K562 (cell line): Measurements from ENCODE around the gene JMJD1C. TPM values are rescaled to one million over a fixed set of nuclear protein-coding genes. Genes with fewer than 3 reads are reported as not detected.
A peak's percentile ranks its signal among the peaks of the same experiment; 100 is the strongest.

ENCODE experiments used
- ATAC-seq: fragments of 200-7000 bp; cut with Tn5 transposase; 3 replicates; pipeline ENCODE4 v1.9.1; 2020; ENCODE audit warnings: moderate library complexity
- BruUV-seq: library from RNA; stranded (reverse); fragments of 400-500 nt; replicated peaks from 2 replicates; lab custom pipeline; 2021; lab: Mats Ljungman, UMichigan
- CTCF ChIA-PET: fragments of 300-600 bp; formaldehyde crosslinking; extraction: SDS; loops from one replicate; lab custom pipeline; 2021; ENCODE audit warnings: low intra/inter-chr PET ratio; lab: Yijun Ruan, JAX
- POLR2A ChIA-PET: fragments of 300-600, 350-650 bp; sonication (Branson Sonifier 250); formaldehyde crosslinking; extraction: SDS; loops from one replicate; lab custom pipeline; 2021; ENCODE audit warnings: antibody characterized with exemption, inconsistent platforms; lab: Yijun Ruan, JAX
- DNase-seq, 4 experiments: peaks; one replicate each; pipeline versions ENCODE4 v3.0.0 to v3.0.0-alpha.2; 2011 to 2018; ENCODE audit warnings: low spot score in 3 of 4, mixed read lengths in 3 of 4; ENCODE audit errors: extremely low read depth in 1 of 4
- FAIRE-seq: peaks from 2 replicates; lab custom pipeline; 2011; peaks lifted over from hg19 to GRCh38; lab: Jason Lieb, UNC
- H2AFZ ChIP-seq: 2 replicates; pipeline ENCODE4 v1.6.0; 2011; ENCODE audit warnings: low read depth, low read length, control low read depth, inconsistent platforms
- H3K27ac ChIP-seq: fragments of 200-600 bp; 3 replicates; pipeline ENCODE4 v1.8.0; 2011; ENCODE audit warnings: low read depth, mild to moderate bottlenecking, control low read depth, inconsistent platforms, low read length, moderate library complexity, mixed read lengths; ENCODE audit errors: extremely low read depth
- H3K27me3 ChIP-seq, 2 experiments: fragments of 300-600 bp in 1 of 2; 2 replicates in 1 of 2; 3 replicates in 1 of 2; pipeline versions ENCODE4 v1.6.0 to v1.8.0; 2011; ENCODE audit warnings: inconsistent platforms in 2 of 2, low read length in 2 of 2, mild to moderate bottlenecking in 1 of 2, mixed read lengths in 1 of 2, moderate library complexity in 1 of 2; ENCODE audit not compliant: control insufficient read depth in 2 of 2, insufficient read depth in 2 of 2
- H3K36me3 ChIP-seq: fragments of 300-600 bp; 3 replicates; pipeline ENCODE4 v1.8.0; 2011; ENCODE audit warnings: mild to moderate bottlenecking, low read length, inconsistent platforms; ENCODE audit not compliant: control insufficient read depth, insufficient read depth
- H3K4me1 ChIP-seq, 2 experiments: fragments of 200-600 bp in 1 of 2; replicated peaks in 1 of 2; 2 replicates in 1 of 2; 3 replicates in 1 of 2; pipeline versions ENCODE4 v1.5.1 to v1.8.0; 2011; ENCODE audit warnings: inconsistent platforms in 2 of 2, low read length in 2 of 2, mild to moderate bottlenecking in 1 of 2, mixed read lengths in 1 of 2, moderate library complexity in 1 of 2; ENCODE audit not compliant: control insufficient read depth in 2 of 2, insufficient read depth in 2 of 2
- H3K4me2 ChIP-seq: 2 replicates; pipeline ENCODE4 v1.6.1; 2011; ENCODE audit warnings: low read length, control low read depth, inconsistent platforms, mixed read lengths; ENCODE audit not compliant: insufficient read depth
- H3K4me3 ChIP-seq: fragments of 200-600 bp; sonication (generic), shearing (Covaris generic); 2 replicates; pipeline ENCODE4 v1.5.1; 2016; ENCODE audit warnings: control low read depth, inconsistent platforms
- H3K79me2 ChIP-seq: fragments of 200-600 bp; 3 replicates; pipeline ENCODE4 v1.8.0; 2011; ENCODE audit warnings: low read length, inconsistent platforms; ENCODE audit not compliant: control insufficient read depth, insufficient read depth
- H3K9ac ChIP-seq, 2 experiments: 2 replicates each; pipeline versions ENCODE4 v1.6.0 to v1.6.1; 2011; ENCODE audit warnings: low read depth in 2 of 2, low read length in 2 of 2, control low read depth in 1 of 2, inconsistent platforms in 1 of 2, mild to moderate bottlenecking in 1 of 2, mixed read lengths in 1 of 2; ENCODE audit not compliant: insufficient read depth in 1 of 2
- H3K9me1 ChIP-seq: one replicate; pipeline ENCODE4 v1.6.0; 2011; ENCODE audit warnings: inconsistent platforms, mild to moderate bottlenecking, low read length, moderate library complexity; ENCODE audit not compliant: control insufficient read depth, insufficient read depth
- H3K9me3 ChIP-seq: replicated peaks from 2 replicates; pipeline ENCODE4 v1.5.1; 2011; ENCODE audit warnings: low read depth, low read length, inconsistent platforms; ENCODE audit not compliant: control insufficient read depth, insufficient read depth
- H4K20me1 ChIP-seq: replicated peaks from 2 replicates; pipeline ENCODE4 v1.6.1; 2011; ENCODE audit warnings: low read length, inconsistent platforms, mixed read lengths; ENCODE audit not compliant: control insufficient read depth, insufficient read depth
- ARID2 ChIP-seq: fragments of 450-650 bp; IDR thresholded peaks from 2 replicates; pipeline ENCODE4 v1.6.1; 2017; ENCODE audit warnings: antibody characterized with exemption, mild to moderate bottlenecking
- ARID3B ChIP-seq: fragments of 250-450 bp; sonication (Bioruptor Pico); IDR thresholded peaks from 2 replicates; pipeline ENCODE4 v1.4.0; 2020; ENCODE audit warnings: borderline replicate concordance
- BCL6 ChIP-seq: fragments of 250-450 bp; sonication (Bioruptor Pico); IDR thresholded peaks from 2 replicates; pipeline ENCODE4 v1.4.0; 2020
- CAMTA2 ChIP-seq: fragments of 250-450 bp; sonication (Bioruptor Pico); conservative IDR thresholded peaks from 2 replicates; pipeline ENCODE4 v1.5.1; 2022
- EZH2 ChIP-seq: IDR thresholded peaks from 2 replicates; pipeline ENCODE4 v1.6.1; 2012; ENCODE audit warnings: low read depth, mild to moderate bottlenecking, inconsistent platforms, low read length, borderline replicate concordance
- NCOA2 ChIP-seq, 2 experiments: fragments of 450-650 bp; IDR thresholded peaks; 2 replicates each; pipeline ENCODE4 v1.6.1; 2018; ENCODE audit warnings: mild to moderate bottlenecking in 2 of 2, moderate library complexity in 1 of 2; ENCODE audit not compliant: partially characterized antibody in 2 of 2
- PBX2 ChIP-seq, 2 experiments: IDR thresholded peaks in 1 of 2; conservative IDR thresholded peaks in 1 of 2; 2 replicates each; pipeline ENCODE4 v1.6.1; 2016; ENCODE audit warnings: low read depth in 2 of 2, mild to moderate bottlenecking in 1 of 2, missing compliant biosample characterization in 1 of 2, missing genetic modification characterization in 1 of 2, moderate library complexity in 1 of 2
- PURB ChIP-seq: sonication (generic); formaldehyde crosslinking; IDR thresholded peaks from 2 replicates; pipeline ENCODE4 v1.9.0; 2021; ENCODE audit warnings: low read depth, mild to moderate bottlenecking, missing genetic modification reagents
- TFAM ChIP-seq: fragments of 250-450 bp; sonication (Bioruptor Pico); conservative IDR thresholded peaks from 2 replicates; pipeline ENCODE4 v1.5.0; 2021; ENCODE audit warnings: mild to moderate bottlenecking, moderate library complexity
- ZC3H8 ChIP-seq: fragments of 450-650 bp; IDR thresholded peaks from 2 replicates; pipeline ENCODE4 v1.6.1; 2017
- WGBS: fragments of 100-300 bp; shearing (Covaris generic); methylation state at CpG from one replicate; pipeline ENCODE4 v1.1.6; 2016; ENCODE audit warnings: low coverage, mixed read lengths; ENCODE audit not compliant: insufficient coverage; ENCODE audit errors: missing lambda C conversion rate; 5-methylcytosine and 5-hydroxymethylcytosine counted together
- in situ Hi-C: fragments of 300-500 bp; cut with MboI; formaldehyde crosslinking; loops from 4 replicates; pipeline ENCODE4 v1.15.0; 2018; ENCODE audit warnings: inconsistent platforms, mixed read lengths
- intact Hi-C: fragments of 100-400 bp; cut with micrococcal nuclease; formaldehyde crosslinking; loops from 2 replicates; pipeline ENCODE4 v1.14.2; 2022
- polyA plus RNA-seq, 8 experiments: library from polyadenylated mRNA; depleted of rRNA in 4 of 8; stranded (reverse) in 5 of 8; unstranded in 3 of 8; fragments of >200 nt; fragmentation: Nextera tagmentation in 2 of 8; fragmentation: Illumina TruSeq in 1 of 8; extraction: Ambion mirVana in 2 of 8; extraction: Trizol in 1 of 8; gene quantifications; 2 replicates each; pipeline versions ENCODE4 v1.2.1 to v1.2.3, GENCODE V29; 2011 to 2014; ENCODE audit warnings: inconsistent platforms in 1 of 8, missing spikeins in 1 of 8
- total RNA-seq, 7 experiments: library from RNA; depleted of rRNA in 6 of 7; stranded (reverse); fragments of >200 nt in 6 of 7; fragmentation: Illumina TruSeq in 2 of 7; extraction: Trizol in 2 of 7; gene quantifications; 2 replicates each; pipeline versions ENCODE4 v1.2.1 to v1.2.3, GENCODE V29; 2011 to 2021; ENCODE audit warnings: low replicate concordance in 1 of 7
- TF ChIP-seq, protein P1 (sequence below), 2 experiments: fragments of 450-650 bp in 1 of 2; sonication (generic) in 1 of 2; formaldehyde crosslinking in 1 of 2; IDR thresholded peaks in 1 of 2; conservative IDR thresholded peaks in 1 of 2; 2 replicates each; pipeline versions ENCODE4 v1.6.1 to v1.8.1; 2016 to 2023; ENCODE audit warnings: mild to moderate bottlenecking in 2 of 2, moderate library complexity in 2 of 2, inconsistent platforms in 1 of 2, missing genetic modification reagents in 1 of 2

The JMJD1C gene
- total and polyA plus RNA-seq, 9 of the 15 experiments (the other 6 are each of a cell fraction or from before 2014, with no cell fraction given), result 25.3 to 68.0 (median 47.2) TPM

GRCh38 chr10:63227207-63227895 lies 238.4 kb downstream of the JMJD1C start (continued):
- TF ChIP-seq EZH2 (no peak), ARID3B (CRISPR knock-in tag) (no peak), TFAM (CRISPR knock-in tag) (no peak), BCL6 (CRISPR knock-in tag) (no peak), ZC3H8 (no peak), NCOA2 (IDR thresholded peaks at IDR 0.05; ENCODE audit: partially characterized antibody in 2 of 2) (no peak), CAMTA2 (CRISPR knock-in tag) (no peak), ARID2 (no peak)

DNA sequence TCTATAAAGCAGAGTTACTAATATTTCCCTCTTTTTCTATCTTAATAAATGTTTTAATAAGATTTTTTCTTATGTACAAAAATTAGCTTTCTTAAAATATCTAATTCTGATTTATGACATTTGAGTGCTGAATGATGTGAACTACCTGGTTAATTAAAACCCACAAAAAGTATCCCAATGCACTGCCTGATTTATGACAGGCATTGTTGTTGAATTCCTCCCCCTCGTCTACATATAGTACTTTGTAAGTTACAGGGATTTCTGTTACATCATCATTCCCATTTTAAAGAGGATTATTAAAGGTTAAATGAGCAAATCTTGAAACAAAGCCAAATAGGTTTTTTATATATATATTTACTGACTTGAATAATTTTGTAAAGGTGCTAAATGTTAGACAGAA lies 241.5 kb downstream of the JMJD1C start:
- H2AFZ ChIP-seq, result no peak overlapping the region
- DNase-seq (no peak), ATAC-seq (no peak), FAIRE-seq (no peak)
- WGBS, result 78% methylated on average over 1 of the region's 1 CpG
- no peak overlapping the region for H3K4me2 ChIP-seq
- no peak overlapping the region for H3K4me3 ChIP-seq
- intact Hi-C loops (no loop called here), in situ Hi-C loops (loop anchor here (25.0 kb wide), 1 partner anchor 413 kb away; no protein-coding TSS in a partner anchor)
- H3K79me2 ChIP-seq, result peaks cover 81% of the 10 kb centered on the region
- H3K9ac ChIP-seq, result no peak overlapping the region
- no peaks in the 10 kb centered on the region for H4K20me1 ChIP-seq
- no peak overlapping the region for H3K27ac ChIP-seq
- BruUV-seq, result no TSS peak
- no peaks in the 10 kb centered on the region for H3K9me3 ChIP-seq
- no peaks in the 10 kb centered on the region for H3K9me1 ChIP-seq
- POLR2A ChIA-PET, result no interaction called here
- H3K36me3 ChIP-seq, result no peaks in the 10 kb centered on the region; the same call in 2 of the 3 replicates
- CTCF ChIA-PET, result no interaction called here
- peaks cover 10 to 22% of the 10 kb centered on the region in 2 experiments for H3K4me1 ChIP-seq
- no peaks in the 10 kb centered on the region for H3K27me3 ChIP-seq
- TF ChIP-seq PURB (no peak), PBX2 (CRISPR knock-in tag; IDR thresholded peaks at IDR 0.05; ENCODE audit: low read depth) (no peak), PBX2 (tag; conservative IDR thresholded peaks at IDR 0.05; ENCODE audit: low read depth) (0 out of 2 replicates have a peak, but pooled peaks have one; percentile 12)
- TF ChIP-seq, protein P1, sequence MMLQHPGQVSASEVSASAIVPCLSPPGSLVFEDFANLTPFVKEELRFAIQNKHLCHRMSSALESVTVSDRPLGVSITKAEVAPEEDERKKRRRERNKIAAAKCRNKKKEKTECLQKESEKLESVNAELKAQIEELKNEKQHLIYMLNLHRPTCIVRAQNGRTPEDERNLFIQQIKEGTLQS (IDR thresholded peaks at IDR 0.05), result peak; percentile 29
- TF ChIP-seq, protein P1 (CRISPR knock-in tag; conservative IDR thresholded peaks at IDR 0.05), result no peak
